ENCODE results near the gene CDH23.
A peak's percentile ranks its signal among the peaks of the same experiment; 100 is the strongest.

CDH23 gene

DNA sequence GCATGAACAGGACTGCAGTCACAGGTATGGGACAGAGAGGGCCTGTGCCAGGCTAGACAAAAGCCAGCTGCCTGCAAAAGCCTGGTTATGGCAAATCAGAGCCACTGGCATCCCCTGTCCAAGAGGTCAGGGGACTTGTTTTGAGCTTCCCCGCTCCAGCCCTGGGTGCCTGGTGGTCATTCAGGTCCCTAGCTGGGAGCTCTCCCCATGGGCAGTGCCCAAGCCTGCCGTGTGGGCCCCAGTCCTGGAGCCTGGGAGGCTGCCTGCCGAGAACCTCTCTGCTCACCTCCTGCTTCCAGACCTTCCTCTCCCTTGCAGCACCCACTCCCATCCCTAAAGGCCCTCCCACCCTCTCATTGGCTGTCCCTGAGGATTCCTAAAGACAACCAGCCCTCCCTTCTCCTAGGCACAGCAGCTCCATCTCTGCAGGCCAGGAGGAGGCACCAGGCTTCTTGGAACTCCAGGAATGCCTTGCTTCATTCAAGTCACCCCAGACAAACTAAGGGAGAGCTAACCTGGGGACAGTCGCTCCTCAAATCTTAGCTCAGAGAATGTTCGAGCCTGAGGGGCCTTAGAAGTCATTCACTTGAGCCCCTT, 172.3 kb downstream of the CDH23 start:
- Histone ChIP-seq H3K18ac (ENCODE audit: low read length) (no peak overlapping the region), H2BK12ac (ENCODE audit: low read length) (no peak overlapping the region), H3K4me1 (ENCODE audit: control insufficient read depth in 1 of 2, insufficient read depth in 2 of 2, low read length in 2 of 2) (no peaks in the 10 kb centered on the region), H3K79me1 (ENCODE audit: low read length) (no peaks in the 10 kb centered on the region), H3K9me3 (ENCODE audit: insufficient read depth, low read depth, low read length) (no peaks in the 10 kb centered on the region), H4K12ac (ENCODE audit: low read depth, low read length) (no peak overlapping the region), H3K27ac (ENCODE audit: low read depth, low read length) (no peak overlapping the region), H2BK120ac (ENCODE audit: insufficient read depth, low read length, poor library complexity) (no peak overlapping the region), H3K36me3 (ENCODE audit: control insufficient read depth in 1 of 2, insufficient read depth in 2 of 2, low read length in 2 of 2) (no peaks in the 10 kb centered on the region), H3K4me2 (ENCODE audit: low read length) (no peak overlapping the region), H3K23ac (ENCODE audit: low read length) (no peak overlapping the region), H3K27me3 (ENCODE audit: insufficient read depth, low read length) (no peaks in the 10 kb centered on the region), H2BK5ac (ENCODE audit: low read depth, low read length, poor library complexity) (no peak overlapping the region), H2AK5ac (ENCODE audit: low read length) (no peak overlapping the region), H3K9ac (ENCODE audit: low read length) (no peak overlapping the region), H3K4me3 (ENCODE audit: low read depth, low read length) (no peak overlapping the region), H4K8ac (ENCODE audit: low read depth, low read length) (no peak overlapping the region), H3K4ac (ENCODE audit: low read depth, low read length) (no peak overlapping the region), H4K91ac (ENCODE audit: low read depth, low read length) (no peak overlapping the region), H3K79me2 (ENCODE audit: control insufficient read depth, insufficient read depth, low read length, poor library complexity) (no peaks in the 10 kb centered on the region), H2AFZ (ENCODE audit: insufficient read depth, low read length, poor library complexity) (no peak overlapping the region), H3K14ac (ENCODE audit: low read length) (no peak overlapping the region)
- no peak for DNase-seq
- no CpG with 5 or more reads among the region's 5 CpGs for WGBS (ENCODE audit: extremely low coverage, insufficient coverage, insufficient read length)

DNA sequence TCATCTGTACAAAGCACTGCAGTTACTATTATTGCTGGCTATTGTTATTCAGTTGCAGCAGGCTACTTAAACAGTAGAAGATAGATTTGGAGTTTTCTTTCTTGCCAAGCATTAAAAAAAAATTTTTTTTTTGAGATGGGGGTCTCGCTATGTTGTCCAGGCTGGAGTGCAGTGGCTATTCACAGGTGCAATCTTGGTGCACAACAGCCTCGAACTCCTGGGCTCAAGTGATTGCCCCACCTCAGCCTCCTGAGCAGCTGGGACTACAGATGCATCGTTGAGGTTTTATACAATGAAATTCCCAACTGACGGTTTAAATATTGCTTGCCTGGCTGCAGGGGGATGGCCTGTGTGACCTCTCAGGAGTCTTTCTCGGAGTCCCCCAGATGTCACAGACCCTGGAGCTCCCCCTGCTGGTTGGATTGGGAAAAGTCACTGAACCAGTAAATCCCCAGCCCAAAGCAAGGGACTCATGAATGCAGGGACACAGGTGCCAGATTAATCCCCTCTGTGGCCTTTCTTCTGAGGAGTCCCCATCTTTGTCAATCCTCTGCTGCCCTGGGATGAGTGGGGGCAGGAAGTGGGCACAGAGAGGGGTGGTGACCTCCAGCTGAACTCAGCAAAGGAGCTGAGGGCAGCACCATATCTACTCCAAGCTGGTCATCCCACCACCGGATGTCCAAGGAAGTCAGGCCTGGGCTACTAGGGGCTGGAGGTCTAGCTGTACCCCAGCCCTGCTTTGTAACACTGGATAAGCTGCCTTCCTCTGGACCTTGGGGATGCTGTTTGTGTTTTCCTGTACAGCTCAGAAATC, 173.3 kb downstream of the CDH23 start:
- Histone ChIP-seq H3K9ac (ENCODE audit: low read length) (no peak overlapping the region), H2AK5ac (ENCODE audit: low read length) (no peak overlapping the region), H3K4me2 (ENCODE audit: low read length) (no peak overlapping the region), H3K79me1 (ENCODE audit: low read length) (no peaks in the 10 kb centered on the region), H3K36me3 (ENCODE audit: control insufficient read depth in 1 of 2, insufficient read depth in 2 of 2, low read length in 2 of 2) (no peaks in the 10 kb centered on the region), H4K8ac (ENCODE audit: low read depth, low read length) (no peak overlapping the region), H3K4me3 (ENCODE audit: low read depth, low read length) (no peak overlapping the region), H3K9me3 (ENCODE audit: insufficient read depth, low read depth, low read length) (no peaks in the 10 kb centered on the region), H4K91ac (ENCODE audit: low read depth, low read length) (no peak overlapping the region), H2AFZ (ENCODE audit: insufficient read depth, low read length, poor library complexity) (no peak overlapping the region), H3K27me3 (ENCODE audit: insufficient read depth, low read length) (no peaks in the 10 kb centered on the region), H4K12ac (ENCODE audit: low read depth, low read length) (no peak overlapping the region), H3K27ac (ENCODE audit: low read depth, low read length) (no peak overlapping the region), H2BK12ac (ENCODE audit: low read length) (no peak overlapping the region), H3K18ac (ENCODE audit: low read length) (no peak overlapping the region), H3K79me2 (ENCODE audit: control insufficient read depth, insufficient read depth, low read length, poor library complexity) (no peaks in the 10 kb centered on the region), H3K4ac (ENCODE audit: low read depth, low read length) (no peak overlapping the region), H3K4me1 (ENCODE audit: control insufficient read depth in 1 of 2, insufficient read depth in 2 of 2, low read length in 2 of 2) (no peaks in the 10 kb centered on the region), H2BK5ac (ENCODE audit: low read depth, low read length, poor library complexity) (no peak overlapping the region), H3K23ac (ENCODE audit: low read length) (no peak overlapping the region), H3K14ac (ENCODE audit: low read length) (no peak overlapping the region), H2BK120ac (ENCODE audit: insufficient read depth, low read length, poor library complexity) (no peak overlapping the region)
- no CpG with 5 or more reads among the region's 6 CpGs for WGBS (ENCODE audit: extremely low coverage, insufficient coverage, insufficient read length)
- peak; percentile 45 to 86 for DNase-seq

DNA sequence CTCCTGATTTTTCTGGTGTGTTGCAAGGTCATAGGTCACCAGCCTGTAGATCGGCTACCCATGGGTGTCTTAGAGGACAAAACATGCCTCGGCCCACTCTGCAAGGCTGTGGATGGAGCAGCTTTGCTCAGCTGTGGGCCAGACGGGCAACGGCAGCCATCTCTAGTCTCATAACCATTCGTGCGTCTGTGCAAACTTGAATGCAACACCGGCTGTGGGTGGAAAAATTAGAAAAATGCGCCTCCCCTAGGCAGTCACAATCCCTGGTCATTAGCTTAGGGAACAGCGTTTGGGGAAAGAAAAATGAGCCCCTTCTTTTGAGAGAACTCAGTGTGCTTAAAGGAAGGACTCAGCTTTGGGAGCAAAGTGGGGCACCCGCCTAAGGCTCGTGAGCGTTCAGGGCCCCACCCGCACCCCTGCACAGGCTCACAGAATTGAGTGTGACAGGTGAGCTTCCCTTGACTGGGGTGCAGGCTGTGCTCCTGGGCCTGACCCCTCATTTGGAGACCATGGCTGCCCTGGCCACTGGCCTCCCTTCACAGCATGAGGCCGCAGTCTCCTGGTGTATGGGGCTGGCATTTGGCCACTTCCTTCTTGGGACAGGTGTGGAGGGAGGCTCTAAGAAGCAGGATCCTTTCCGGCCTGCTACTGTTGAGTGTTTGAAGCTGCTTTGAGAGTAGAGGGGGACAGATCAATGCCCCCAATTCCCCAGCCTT, 174.9 kb downstream of the CDH23 start:
- no peaks in the 10 kb centered on the region for H3K79me1 ChIP-seq (ENCODE audit: low read length)
- no peaks in the 10 kb centered on the region for H3K36me3 ChIP-seq (ENCODE audit: control insufficient read depth in 1 of 2, insufficient read depth in 2 of 2, low read length in 2 of 2)
- H2BK120ac ChIP-seq (ENCODE audit: insufficient read depth, low read length, poor library complexity) = no peak overlapping the region
- no peak overlapping the region for H2AFZ ChIP-seq (ENCODE audit: insufficient read depth, low read length, poor library complexity)
- H3K9me3 ChIP-seq (ENCODE audit: insufficient read depth, low read depth, low read length) = no peaks in the 10 kb centered on the region
- WGBS (ENCODE audit: extremely low coverage, insufficient coverage, insufficient read length) = no CpG with 5 or more reads among the region's 15 CpGs
- H3K79me2 ChIP-seq (ENCODE audit: control insufficient read depth, insufficient read depth, low read length, poor library complexity) = no peaks in the 10 kb centered on the region
- H3K14ac ChIP-seq (ENCODE audit: low read length) = no peak overlapping the region
- no peak overlapping the region for H3K27ac ChIP-seq (ENCODE audit: low read depth, low read length)
- H3K9ac ChIP-seq (ENCODE audit: low read length) = no peak overlapping the region
- H3K4me2 ChIP-seq (ENCODE audit: low read length) = no peak overlapping the region
- no peaks in the 10 kb centered on the region for H3K4me1 ChIP-seq (ENCODE audit: control insufficient read depth in 1 of 2, insufficient read depth in 2 of 2, low read length in 2 of 2)
- H2BK12ac ChIP-seq (ENCODE audit: low read length) = no peak overlapping the region
- no peak overlapping the region for H3K23ac ChIP-seq (ENCODE audit: low read length)
- H4K8ac ChIP-seq (ENCODE audit: low read depth, low read length) = no peak overlapping the region
- no peak overlapping the region for H3K18ac ChIP-seq (ENCODE audit: low read length)
- no peak overlapping the region for H2BK5ac ChIP-seq (ENCODE audit: low read depth, low read length, poor library complexity)
- H3K27me3 ChIP-seq (ENCODE audit: insufficient read depth, low read length) = no peaks in the 10 kb centered on the region
- no peak overlapping the region for H3K4me3 ChIP-seq (ENCODE audit: low read depth, low read length)
- no peak overlapping the region for H3K4ac ChIP-seq (ENCODE audit: low read depth, low read length)
- no peak overlapping the region for H4K12ac ChIP-seq (ENCODE audit: low read depth, low read length)
- no peak overlapping the region for H4K91ac ChIP-seq (ENCODE audit: low read depth, low read length)
- H2AK5ac ChIP-seq (ENCODE audit: low read length) = no peak overlapping the region
- DNase-seq = peak in 1 of 2 donors; percentile 50

DNA sequence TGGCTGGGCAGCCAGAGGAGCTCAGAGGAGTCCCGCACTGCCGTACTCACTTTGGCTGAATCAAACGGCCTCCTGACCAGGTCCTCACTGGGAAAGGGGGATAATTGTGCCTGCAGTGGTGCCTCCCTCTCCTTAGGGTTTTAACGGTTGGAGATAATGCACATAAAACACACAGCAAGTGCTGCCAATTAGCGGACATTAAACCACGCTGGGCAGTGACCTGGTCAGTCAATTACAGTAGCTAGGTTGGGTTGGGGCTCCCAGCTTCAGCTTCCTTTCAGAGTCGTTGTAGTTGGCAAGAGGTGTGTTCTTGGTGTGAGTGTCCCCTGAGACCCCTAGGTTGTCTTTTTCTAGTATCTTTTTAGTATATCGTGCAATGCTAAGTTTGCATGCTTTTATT, 176.2 kb downstream of the CDH23 start:
- H3K14ac ChIP-seq (ENCODE audit: low read length) = no peak overlapping the region
- H3K27me3 ChIP-seq (ENCODE audit: insufficient read depth, low read length) = no peaks in the 10 kb centered on the region
- no peak overlapping the region for H4K12ac ChIP-seq (ENCODE audit: low read depth, low read length)
- no peak overlapping the region for H4K8ac ChIP-seq (ENCODE audit: low read depth, low read length)
- H4K91ac ChIP-seq (ENCODE audit: low read depth, low read length) = no peak overlapping the region
- H3K4me1 ChIP-seq (ENCODE audit: control insufficient read depth in 1 of 2, insufficient read depth in 2 of 2, low read length in 2 of 2) = no peaks in the 10 kb centered on the region
- no peak for DNase-seq
- no peaks in the 10 kb centered on the region for H3K79me1 ChIP-seq (ENCODE audit: low read length)
- no peak overlapping the region for H3K18ac ChIP-seq (ENCODE audit: low read length)
- no peak overlapping the region for H3K9ac ChIP-seq (ENCODE audit: low read length)
- no peaks in the 10 kb centered on the region for H3K9me3 ChIP-seq (ENCODE audit: insufficient read depth, low read depth, low read length)
- H2BK120ac ChIP-seq (ENCODE audit: insufficient read depth, low read length, poor library complexity) = no peak overlapping the region
- H3K4me2 ChIP-seq (ENCODE audit: low read length) = no peak overlapping the region
- H3K79me2 ChIP-seq (ENCODE audit: control insufficient read depth, insufficient read depth, low read length, poor library complexity) = no peaks in the 10 kb centered on the region
- H2AK5ac ChIP-seq (ENCODE audit: low read length) = no peak overlapping the region
- H3K4me3 ChIP-seq (ENCODE audit: low read depth, low read length) = no peak overlapping the region
- H2BK12ac ChIP-seq (ENCODE audit: low read length) = no peak overlapping the region
- no peak overlapping the region for H2BK5ac ChIP-seq (ENCODE audit: low read depth, low read length, poor library complexity)
- no peaks in the 10 kb centered on the region for H3K36me3 ChIP-seq (ENCODE audit: control insufficient read depth in 1 of 2, insufficient read depth in 2 of 2, low read length in 2 of 2)
- no peak overlapping the region for H3K27ac ChIP-seq (ENCODE audit: low read depth, low read length)
- no peak overlapping the region for H3K23ac ChIP-seq (ENCODE audit: low read length)
- H3K4ac ChIP-seq (ENCODE audit: low read depth, low read length) = no peak overlapping the region
- H2AFZ ChIP-seq (ENCODE audit: insufficient read depth, low read length, poor library complexity) = no peak overlapping the region
- no CpG with 5 or more reads among the region's 8 CpGs for WGBS (ENCODE audit: extremely low coverage, insufficient coverage, insufficient read length)
